HG02943 (cell line): ENCODE measurements around the gene PRAMEF7.
"Not testable (repeated sequence)": the region's sequence is repeated elsewhere in the genome, so short reads cannot be mapped to it uniquely, and the experiment has no call there.

Experiments
- ATAC-seq: cut with Tn5 transposase; IDR thresholded peaks from one replicate; pipeline ENCODE4 v1.9.1; 2021; ENCODE audit warnings: mild to moderate bottlenecking, low read depth, moderate library complexity; ENCODE audit not compliant: unreplicated experiment

Gene PRAMEF7

DNA sequence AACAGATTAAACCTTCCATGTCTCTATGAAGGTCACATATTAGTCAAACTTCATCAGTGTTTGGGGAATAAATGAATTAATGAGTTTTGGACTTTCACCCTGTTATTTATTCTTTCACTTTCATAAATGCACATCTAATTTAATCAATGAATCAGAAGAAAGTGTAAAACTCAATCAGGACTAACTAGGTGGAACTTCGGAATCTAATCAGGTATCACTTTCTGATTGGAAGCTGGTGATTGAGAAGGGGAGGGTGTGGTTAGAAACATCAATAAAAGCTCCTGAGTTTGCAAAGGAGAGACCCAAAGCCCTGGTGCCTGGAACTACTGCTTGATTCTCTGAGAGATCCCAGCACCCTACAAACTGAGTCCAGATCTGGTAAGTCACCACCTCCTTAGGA, at the start of gene PRAMEF7:
PRAMEF7 (plus strand) TSS at position 301 of the 400 bp plus-strand sequence. CDS start 1,083 bp downstream, outside the sequence.
- ATAC-seq, result not testable (repeated sequence)

DNA sequence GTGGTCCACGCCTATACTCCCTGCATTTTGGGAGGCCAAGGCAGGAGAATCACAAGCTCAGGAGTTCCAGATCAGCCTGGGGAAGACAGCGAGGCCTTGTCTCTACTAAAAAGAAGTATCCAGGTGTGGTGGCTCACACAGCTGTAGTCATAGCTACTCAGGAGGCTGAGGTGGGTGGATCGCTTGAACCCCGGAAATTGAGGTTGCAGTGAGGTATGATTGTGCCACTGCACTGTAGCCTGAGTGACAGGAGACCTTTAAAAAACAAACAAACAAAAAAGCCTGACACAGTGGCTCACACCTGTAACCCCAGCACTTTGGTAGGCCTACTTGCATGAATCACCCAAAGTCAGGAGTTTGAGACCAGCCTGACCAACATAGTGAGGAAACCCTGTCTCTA, 38.0 kb upstream of the PRAMEF7 start:
- not testable (repeated sequence) for ATAC-seq

DNA sequence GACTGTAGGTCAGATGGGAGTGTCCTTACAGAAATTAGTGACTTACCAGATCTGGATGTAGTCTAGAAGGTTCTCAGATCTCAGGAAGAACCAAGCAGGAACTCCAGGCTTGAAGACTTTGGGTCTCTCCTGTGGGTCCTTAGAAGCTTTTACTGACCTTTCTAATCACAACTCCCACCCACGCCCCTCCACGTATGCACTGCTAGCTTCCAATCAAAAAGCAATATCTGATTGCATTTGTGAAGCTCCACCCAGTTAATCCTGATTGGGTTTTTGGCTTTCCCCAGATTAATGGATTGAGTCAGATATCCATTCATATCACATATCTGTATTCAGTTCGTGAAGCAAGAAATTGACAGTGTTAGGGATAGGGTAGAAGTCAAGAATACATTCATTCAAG, 30.3 kb upstream of the PRAMEF7 start, which contains the start of gene PRAMEF4:
PRAMEF4 (minus strand) TSS at position 101 of the 400 bp plus-strand sequence. CDS start 2,807 bp downstream, outside the sequence.
- ATAC-seq, result not testable (repeated sequence)

DNA sequence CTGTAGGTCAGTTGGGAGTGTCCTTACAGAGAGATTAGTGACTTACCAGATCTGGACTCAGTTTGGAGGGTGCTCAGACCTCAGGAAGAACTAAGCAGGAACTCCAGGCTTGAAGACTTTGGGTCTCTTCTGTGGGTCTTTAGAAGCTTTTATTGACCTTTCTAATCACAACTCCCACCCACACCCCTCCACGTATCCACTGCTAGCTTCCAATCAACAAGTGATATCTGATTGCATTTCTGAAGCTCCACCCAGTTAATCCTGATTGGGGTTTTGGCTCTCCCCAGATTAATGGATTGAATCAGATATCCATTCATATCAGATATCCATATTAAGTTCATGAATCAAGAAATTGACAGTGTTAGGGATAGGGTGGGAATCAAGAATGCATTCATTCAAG, 18.2 kb upstream of the PRAMEF7 start, which contains the start of gene PRAMEF10:
PRAMEF10 (minus strand) TSS at position 101 of the 400 bp plus-strand sequence. CDS start 2,423 bp downstream, outside the sequence.
- not testable (repeated sequence) for ATAC-seq

DNA sequence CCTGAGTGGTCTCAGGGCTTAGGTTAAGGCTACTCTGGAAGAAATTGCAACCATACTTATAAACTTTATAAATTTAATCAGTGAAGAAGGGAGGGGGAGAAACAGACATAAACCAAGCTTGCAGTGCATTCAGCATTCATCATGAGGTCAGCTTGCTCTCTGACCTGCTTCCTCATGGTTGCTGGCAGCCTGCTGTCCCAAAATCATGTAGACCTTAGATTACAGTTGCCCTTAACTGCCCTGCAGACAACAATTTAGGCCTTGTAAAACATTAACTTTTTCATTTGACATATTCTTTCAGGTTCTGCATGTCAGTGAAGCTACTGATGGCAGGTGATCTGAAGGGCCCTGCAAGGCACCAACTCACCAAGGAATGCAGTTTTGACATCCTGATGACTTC, 17.2 kb upstream of the PRAMEF7 start:
- ATAC-seq, result not testable (repeated sequence)

DNA sequence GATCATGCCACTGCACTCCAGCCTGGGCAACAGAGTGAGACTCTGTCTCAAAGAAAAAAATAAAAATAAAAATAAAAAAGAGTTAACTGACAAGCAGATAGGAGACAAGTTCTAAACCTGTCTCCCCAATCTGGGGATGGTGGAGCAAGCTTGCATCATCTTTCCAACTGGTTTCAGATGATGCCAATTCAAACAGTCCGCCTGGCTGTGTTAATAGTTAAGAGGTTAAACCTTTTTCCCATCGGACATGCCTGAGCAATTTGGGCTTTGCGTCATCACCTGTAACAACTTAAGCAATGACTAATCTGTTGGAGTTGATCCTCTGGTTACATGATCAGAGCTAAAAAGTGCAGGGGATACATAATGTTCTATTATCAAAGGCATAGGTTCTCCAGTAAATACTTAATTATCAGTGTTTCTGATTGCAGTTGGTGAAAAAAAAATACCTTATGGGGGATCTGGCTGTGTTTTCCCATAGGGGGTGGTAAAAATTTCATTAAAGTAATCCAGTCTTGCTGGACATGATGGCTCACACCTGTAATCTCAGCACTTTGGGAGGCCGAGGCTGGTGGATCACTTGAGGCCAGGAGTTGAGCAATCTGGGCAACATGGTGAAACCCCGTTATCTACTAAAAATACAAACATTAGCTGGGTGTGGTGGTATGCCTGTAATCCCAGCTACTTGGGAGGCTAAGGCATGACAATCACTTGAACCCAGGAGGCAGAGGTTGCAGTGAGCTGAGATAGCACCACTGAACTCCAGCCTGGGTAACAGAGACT, 12.4 kb upstream of the PRAMEF7 start:
- not testable (repeated sequence) for ATAC-seq

DNA sequence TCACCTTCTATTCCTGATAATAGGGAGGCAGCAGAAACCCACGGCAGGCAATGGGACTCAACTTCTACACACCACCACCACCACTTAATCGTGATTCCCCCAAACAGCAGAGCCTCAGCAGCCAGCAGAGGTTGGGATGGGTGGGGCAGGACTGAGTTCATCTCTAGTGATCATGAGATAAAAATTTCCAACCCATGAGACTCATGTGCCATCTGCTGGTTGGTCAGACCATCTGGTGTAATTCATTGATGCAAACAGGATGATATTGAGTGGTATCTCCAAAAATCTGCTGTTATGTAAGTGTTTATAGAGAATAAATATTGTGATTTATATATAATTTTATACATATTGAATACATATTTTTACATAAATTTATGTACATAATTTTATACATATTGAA, 5.3 kb downstream of the PRAMEF7 start:
- not testable (repeated sequence) for ATAC-seq

DNA sequence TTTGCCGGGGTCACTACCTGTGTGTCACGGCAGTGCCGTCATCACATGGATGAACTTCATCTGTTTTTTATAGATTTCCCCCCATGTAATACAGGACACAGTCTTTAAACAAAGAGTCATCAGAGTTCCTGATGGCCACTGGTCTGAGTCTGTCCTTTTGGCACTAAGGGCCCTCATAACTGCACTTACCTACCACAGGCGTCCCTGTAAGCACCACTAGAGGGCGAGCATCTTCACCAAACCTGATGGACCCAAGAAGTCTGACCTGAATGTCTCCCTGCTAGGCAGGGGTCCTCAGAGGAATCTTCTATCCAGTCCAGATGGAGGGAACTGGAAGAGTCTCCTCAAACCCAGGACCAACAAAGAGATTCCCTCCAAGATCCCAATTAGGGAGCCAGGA, 8.0 kb downstream of the PRAMEF7 start:
- not testable (repeated sequence) for ATAC-seq

DNA sequence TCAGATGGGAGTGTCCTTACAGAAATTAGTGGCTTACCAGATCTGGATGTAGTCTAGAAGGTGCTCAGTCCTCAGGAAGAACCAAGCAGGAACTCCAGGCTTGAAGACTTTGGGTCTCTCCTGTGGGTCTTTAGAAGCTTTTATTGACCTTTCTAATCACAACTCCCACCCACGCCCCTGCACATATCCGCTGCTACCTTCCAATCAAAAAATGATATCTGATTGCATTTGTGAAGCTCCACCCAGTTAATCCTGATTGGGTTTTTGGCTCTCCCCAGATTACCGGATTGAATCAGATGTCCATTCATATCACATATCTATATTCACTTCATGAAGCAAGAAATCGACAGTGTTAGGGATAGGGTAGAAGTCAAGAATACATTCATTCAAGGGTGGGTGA, 31.1 kb downstream of the PRAMEF7 start, which contains the start of gene PRAMEF6:
PRAMEF6 (minus strand) TSS at position 101 of the 400 bp plus-strand sequence. CDS start 5,062 bp downstream, outside the sequence.
- not testable (repeated sequence) for ATAC-seq
